Raji (cell line): Measurements from ENCODE around the gene RPS15.

Experiments used
- POLR2A ChIP-seq: IDR thresholded peaks from 2 replicates; pipeline ENCODE4 v1.6.1; 2011; ENCODE audit warnings: low read depth, low read length, control low read depth; ENCODE audit not compliant: insufficient read depth

The RPS15 gene

DNA sequence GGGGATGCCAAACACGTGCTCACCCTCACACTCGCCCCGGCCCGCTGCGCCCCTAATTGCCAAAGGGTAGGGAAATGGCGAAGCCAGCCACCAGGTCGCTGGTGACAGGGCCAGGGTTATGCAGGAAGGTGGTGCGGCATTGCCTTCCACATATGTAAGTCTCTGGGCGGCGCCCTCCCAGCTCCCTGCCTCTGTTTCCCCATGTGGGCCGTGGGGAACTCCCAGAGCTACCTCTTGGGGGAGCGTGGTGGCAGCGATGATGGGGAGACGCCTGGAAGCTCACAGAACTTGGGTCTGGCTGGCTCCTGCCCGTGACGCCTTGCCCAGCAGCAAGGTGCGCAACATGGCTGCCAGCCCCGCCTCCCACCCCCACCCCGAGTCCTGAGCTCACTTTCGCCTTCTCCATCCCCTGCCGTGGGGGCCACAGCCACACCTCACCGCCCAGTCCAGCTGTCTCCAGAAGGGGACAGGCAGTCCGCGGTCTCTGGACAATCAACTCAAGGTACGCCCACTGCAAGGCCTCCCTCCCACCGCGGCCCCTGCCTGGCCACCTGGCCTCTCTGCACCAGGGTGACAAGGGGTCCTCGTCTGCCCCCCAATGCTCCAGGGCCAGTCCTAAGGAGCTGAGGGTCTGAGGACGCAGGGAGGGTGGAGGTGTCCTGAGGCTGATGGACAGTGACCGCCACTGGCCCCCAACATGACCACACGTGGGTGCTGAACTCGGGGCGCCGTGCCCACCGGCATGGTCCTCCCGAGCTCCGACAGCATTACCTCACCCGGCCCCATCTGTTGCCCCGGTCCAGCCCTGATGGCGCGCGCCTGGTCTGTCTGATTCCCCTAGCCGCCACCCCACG lies 34.3 kb downstream of the RPS15 start:
- TF ChIP-seq POLR2A: no peak

DNA sequence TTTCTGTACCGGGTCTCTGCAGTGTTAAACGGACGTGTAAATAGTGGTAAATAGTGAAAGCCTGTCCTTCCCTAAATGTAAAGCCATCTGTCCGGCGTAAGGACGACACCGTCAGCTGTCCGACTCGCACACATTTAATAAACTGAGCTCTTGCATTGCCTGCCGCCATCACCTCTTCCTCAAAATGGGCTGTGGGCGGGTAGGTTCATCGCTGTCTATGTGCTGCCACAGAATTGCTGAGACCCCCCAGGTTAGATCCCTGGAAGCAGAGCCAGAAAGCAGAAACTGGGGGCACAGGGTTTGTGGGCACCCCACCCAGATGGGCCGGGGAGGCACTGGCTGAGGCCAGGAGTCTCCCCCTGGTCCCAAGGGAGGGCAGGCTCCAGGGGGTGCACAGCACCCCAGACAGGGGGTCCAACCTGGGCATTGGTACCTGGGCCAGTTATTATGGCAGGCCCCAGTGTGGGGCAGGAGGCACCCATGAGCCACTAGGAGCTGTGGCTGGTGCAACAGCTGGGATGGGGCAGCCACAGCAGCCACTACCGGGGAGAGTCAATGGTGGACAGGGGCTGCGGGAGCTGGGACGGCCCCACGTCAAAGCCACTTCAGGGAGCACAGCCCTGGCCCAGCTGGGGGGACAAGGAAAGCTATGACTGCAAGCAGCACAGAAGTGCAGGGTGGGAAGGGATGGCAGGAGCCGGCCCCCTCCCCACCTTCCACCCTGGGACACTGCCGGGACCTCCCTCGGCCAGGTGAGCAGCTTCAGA lies 35.1 kb downstream of the RPS15 start:
- TF ChIP-seq POLR2A: no peak

DNA sequence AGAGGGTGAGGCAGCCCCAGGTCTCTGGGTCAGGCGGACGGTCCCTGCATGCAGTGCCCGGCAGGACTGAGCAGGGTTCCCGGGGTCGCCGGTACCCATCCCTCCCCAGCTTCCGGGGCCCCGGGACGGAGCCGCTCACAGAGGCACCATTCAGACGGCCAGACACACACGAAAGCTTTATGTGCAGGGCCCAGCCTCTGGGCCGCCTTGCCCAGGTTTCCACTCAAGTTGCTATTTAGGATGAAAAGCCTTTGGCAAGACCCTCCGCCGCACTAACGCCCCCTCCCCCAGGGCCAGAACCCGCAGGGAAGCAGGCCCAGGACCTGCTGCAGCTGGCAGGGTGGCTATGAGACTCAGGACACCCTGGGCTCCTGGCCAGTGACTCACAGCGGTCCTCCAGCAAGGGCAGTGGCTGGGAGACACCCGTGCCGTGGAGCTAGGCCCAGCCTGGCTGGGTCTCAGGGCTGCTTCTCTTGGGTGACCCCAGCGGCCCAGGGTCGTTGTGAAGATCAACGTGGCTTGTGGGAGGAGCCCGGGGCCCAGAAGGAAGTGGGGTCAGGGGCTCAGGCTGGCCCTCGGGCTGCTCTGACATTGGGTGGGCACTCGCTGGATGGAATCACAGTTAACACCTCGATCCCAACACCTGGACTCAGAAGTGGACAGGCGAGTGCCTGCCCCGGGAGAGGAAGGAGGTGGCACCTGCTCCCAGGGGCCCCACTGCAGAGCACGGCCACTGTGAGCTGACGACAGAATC lies 36.0 kb downstream of the RPS15 start:
- no peak for TF ChIP-seq POLR2A

DNA sequence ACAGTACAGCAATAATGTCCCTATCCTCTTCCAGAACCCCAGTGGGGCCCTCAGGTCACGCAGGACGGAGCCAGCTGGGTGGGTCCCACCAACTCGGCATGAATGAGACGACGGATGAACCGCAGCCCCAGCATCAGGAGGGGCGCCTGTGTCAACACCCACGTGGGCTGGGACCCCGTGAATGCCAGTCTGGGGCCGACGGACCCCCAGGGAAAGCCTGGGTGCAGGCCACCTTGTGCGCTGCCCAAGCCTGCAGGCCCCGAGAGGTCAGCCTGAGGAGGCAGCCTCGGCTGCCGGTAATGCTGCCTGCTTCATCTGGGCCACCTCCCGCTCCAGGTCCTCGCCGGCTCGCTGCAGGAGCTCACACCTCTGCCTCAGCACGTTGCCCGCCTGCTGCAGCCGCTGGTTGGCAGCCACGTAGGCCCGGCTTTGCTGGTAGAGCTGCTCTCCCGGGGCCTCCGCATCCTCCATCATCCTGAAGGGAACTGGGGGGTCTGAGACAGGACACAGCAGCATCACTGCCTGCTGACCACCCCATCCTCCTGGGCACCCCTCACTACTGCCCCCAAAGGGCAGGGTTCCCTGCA lies 36.7 kb downstream of the RPS15 start:
- no peak for TF ChIP-seq POLR2A

DNA sequence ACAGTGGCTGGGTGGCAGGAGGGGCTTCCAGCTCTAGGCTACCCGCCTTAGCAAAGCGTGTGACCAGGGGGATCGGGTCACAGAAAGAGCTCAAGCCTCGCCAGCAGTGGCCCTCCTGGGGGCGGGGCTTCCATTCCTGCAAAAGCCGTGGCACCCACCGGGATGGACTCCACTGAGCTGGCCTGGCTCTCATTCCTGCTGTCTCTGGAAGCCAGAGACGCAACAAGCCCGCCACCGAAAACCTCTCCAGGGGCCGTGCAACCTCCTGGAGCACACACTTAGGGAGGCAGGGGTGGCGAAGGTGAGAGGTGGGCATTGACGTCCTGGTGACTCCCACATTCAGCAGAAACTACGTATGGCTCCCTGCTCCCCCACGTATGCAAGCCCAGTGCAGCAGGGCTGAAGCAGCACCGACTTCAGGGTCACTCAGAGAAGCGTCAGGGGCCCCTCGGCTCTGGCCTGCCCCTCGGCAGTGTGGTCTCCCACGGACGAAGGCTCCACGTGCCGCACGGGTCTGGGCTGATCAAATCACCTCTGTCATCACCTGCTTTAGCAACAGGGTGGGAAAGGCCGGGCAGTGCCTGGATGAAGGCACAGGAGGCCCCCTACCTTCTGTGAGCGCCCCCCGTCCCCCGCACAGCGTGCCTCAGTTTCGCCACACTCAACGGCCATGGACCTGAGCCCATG lies 37.7 kb downstream of the RPS15 start:
- no peak for TF ChIP-seq POLR2A

DNA sequence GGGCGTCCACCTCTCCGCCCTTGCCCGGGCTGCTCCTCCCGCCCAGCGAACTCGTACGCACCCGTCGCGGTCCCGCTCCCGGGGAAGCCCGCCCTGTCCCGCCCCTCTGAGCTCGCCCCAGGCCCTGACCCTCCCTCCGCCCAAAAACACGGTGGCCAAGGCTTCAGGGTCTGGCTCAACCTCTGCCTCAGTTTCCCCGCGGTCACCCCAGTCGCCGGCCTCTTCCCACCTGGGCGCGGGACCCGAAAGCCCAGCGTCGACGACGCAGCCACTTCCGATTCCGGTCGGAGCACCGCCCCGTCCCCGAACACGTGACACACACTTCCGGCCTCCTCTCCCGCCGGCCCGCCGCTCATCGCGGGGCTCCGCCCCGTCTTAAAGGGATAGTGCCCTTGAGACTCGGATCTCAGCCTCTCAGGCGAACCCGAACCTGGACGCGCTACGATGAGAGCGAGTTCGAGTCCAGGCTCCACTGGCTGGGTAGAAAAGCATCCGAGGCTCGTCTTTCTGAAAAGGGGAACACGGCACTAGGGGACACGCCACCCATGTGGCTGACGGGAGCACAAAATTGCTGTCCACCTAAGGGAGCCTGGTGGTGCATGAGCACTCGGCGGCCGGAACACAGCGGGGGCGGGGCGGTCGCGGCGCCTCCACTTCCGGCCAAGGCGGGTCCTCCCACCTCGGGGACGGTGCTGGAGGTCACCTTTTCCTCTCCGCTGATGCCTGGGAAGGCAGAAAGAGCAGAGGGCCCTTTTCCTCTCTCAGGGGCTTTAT lies 40.9 kb downstream of the RPS15 start, which contains the start of gene C19orf25:
Gene C19orf25 (minus strand): TSS at position 282 of the 774 bp plus-strand sequence. CDS start 312 bp downstream, outside the sequence.
- peak; percentile 85 for TF ChIP-seq POLR2A

DNA sequence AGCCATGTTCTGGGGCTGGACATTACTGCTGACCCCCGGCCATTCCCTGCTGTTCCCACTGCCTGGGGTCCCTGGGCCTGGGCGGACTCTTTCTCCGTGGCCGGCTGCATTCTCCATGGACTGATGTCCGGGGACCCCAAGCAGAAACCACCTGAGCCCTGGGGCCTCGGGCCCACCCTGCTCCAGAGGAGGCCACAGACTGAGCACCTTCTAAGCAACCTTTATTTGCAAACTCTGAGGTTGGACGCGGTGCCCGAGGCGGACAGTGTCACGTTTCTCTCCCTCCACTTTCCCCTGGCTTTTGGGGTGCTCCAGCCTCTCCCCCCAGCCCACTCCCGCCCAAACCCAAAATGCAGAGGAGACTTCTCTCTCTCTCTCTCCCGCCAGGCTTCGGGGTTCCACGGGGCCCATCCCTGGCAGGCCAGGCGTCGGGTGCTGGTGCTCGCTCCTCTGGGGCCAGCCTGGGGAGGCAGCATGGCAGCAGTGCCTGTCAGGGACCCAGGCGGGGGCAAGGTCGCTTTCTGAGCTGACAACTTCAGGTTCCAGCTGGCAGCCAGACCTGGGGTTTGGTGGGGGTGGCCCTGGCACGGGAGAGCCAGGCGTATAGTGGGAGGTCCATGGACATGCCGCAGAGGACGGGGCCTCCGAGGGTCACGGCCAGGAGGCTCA lies 43.2 kb downstream of the RPS15 start:
- TF ChIP-seq POLR2A: no peak

DNA sequence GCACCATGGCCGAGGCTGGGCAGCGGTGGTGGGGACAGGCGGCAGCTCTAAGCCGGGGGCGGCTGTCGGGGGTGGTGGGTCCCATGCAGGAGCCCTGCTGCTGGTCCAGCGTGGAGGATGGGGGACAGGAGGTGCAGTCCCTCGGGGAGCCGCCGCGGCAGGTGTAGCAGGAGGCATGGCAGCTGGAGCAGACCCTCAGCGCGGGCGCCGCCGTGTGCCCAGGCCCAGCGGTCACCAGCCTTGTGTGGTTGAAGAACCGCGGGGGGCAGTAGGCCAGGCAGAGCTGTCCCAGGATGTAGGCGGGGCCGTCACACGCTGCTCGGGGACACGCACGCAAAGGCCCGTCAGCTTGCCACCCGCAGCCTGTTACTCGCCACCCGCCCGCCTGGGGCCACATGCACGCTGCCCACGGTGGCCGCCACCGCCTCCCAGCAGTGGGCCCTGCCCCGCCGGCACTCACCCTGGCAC lies 43.7 kb downstream of the RPS15 start:
- TF ChIP-seq POLR2A: no peak

DNA sequence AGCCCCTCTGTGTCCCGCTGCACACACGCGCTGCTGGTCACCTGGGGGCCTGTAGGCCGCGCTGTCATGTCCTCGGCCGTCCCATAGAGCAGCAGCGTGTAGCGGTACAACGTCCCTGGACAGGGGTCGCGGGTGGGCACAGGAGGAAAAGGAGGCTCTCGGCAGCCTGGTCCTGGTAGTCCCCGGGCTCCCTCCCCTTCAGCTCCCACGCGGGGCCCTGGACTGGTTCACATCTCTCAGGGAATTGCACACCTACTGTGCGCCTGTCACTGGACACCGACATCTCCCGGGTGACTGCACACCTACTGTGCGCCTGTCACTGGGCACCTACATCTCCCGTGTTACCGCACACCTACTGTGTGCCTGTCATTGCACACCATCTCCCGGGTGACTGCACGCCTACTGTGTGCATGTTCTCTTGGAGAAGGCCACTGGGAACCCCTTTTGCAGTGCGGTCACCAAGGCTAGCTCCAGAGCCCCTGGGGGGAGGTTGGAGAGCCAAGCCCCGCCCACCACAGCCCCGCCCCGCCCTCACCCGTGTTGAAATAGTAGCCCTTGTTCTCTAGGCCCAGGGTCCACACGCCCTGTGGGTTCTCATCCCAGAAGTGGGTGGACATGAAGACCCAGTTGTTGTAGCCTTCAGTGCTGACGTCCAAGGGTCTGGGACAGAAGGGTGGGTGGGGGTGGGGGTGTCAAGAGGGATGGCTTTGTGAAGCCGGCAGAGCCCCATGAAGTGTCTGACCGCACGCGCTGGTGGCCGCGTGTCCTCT lies 44.4 kb downstream of the RPS15 start:
- TF ChIP-seq POLR2A: no peak

DNA sequence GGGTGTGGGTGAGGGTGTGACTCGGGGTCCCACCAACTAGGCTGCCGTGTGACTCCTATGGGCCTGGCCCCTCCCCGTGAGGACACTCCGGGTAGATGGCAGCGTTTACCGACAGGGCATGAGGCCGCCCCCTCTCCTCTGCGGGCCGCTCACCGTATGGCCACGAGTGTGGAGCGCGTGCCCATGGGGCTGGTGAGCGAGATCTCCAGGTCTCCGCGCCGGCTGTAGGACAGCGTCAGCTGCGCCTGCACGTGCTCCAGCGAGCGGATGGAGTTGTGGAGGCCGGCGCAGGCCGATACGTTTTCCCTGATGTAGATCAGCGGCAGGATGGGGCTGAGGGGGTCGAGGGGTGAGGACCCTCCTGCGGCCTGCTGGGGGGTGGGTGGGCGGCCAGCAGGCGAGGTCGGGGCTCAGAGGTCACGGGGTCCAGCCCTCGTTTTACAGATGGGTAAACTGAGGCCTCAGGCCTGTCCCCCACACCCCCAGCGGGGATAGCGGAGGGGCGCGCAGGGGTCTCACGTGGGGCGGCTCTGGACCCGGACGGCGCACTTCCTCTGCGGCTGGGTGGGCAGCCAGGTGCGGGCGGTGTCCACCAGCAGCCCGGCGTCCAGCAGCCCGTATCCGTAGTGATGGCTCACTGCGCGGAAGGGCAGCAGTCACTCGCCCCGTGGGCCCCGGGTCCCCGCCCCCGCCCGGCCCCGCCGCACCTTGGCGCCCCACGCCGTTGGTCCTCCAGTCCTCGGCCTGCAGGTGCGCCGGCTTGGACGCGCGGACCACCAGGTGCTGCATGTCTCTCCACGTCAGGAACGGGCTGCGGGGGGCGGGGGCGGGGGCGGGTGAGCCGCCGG lies 45.2 kb downstream of the RPS15 start:
- no peak for TF ChIP-seq POLR2A

DNA sequence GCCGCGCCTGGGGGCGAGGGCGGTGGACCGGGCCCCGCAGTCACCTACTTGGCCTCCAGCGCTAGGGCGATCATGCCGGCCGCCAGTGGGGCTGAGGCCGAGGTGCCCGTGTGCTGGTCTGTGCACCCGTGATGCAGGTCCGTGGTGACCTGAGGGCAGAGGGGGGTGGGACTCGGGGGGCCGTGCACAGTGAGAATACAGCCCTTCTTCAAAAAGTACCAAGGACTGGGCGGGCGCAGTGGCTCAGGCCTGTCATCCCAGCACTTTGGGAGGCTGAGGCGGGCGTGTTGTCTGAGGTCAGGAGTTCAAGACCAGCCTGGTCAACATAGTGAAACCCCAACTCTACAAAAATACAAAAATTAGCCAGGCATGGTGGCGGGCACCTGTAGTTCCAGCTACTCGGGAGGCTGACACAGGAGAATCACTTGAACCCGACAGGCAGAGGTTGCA lies 45.8 kb downstream of the RPS15 start:
- TF ChIP-seq POLR2A: no peak
